Measurements from ENCODE around the gene CYB5D1.

- TF ChIP-seq CTCF (IDR thresholded peaks at IDR 0.05; ENCODE audit: insufficient read depth, low read length, poor library complexity, severe bottlenecking) (no peak), EZH2phosphoT487 (conservative IDR thresholded peaks at IDR 0.05; ENCODE audit: low read length) (no peak)
Observed at GRCh38 chr17:7882629-7883028, 24.8 kb downstream of the CYB5D1 start.
